Neuronal stem cell (in vitro differentiated cells): ENCODE measurements around the gene CCDC144A.
"Not testable (repeated sequence)": the region's sequence is repeated elsewhere in the genome, so short reads cannot be mapped to it uniquely, and the experiment has no call there.

Experiments used
- DNase-seq: peaks from one replicate; pipeline ENCODE4 v3.0.0-alpha.2; 2013; ENCODE audit warnings: low spot score
- H2AFZ ChIP-seq: one replicate; pipeline ENCODE4 v1.6.1; 2013; ENCODE audit warnings: mild to moderate bottlenecking, low read length, inconsistent platforms
- H2AK5ac ChIP-seq: 2 replicates; pipeline ENCODE4 v1.6.1; 2013; ENCODE audit warnings: low read depth, mild to moderate bottlenecking, inconsistent platforms, low read length, moderate library complexity, mixed read lengths
- H2BK120ac ChIP-seq: 2 replicates; pipeline ENCODE4 v1.6.1; 2013; ENCODE audit warnings: low read depth, mild to moderate bottlenecking, inconsistent platforms, low read length, moderate library complexity, mixed read lengths
- H2BK12ac ChIP-seq: one replicate; pipeline ENCODE4 v1.6.1; 2013; ENCODE audit warnings: low read length, inconsistent platforms
- H2BK15ac ChIP-seq: 2 replicates; pipeline ENCODE4 v1.6.1; 2013; ENCODE audit warnings: mild to moderate bottlenecking, low read length, inconsistent platforms, mixed read lengths
- H2BK5ac ChIP-seq: one replicate; pipeline ENCODE4 v1.6.1; 2013; ENCODE audit warnings: inconsistent platforms, mild to moderate bottlenecking, low read length, moderate library complexity
- H3K14ac ChIP-seq: one replicate; pipeline ENCODE4 v1.6.1; 2013; ENCODE audit warnings: low read length, inconsistent platforms
- H3K18ac ChIP-seq: 2 replicates; pipeline ENCODE4 v1.6.1; 2013; ENCODE audit warnings: low read length, inconsistent platforms
- H3K23ac ChIP-seq: 2 replicates; pipeline ENCODE4 v1.6.1; 2013; ENCODE audit warnings: low read depth, mild to moderate bottlenecking, mixed read lengths, low read length, inconsistent platforms; ENCODE audit not compliant: poor library complexity
- H3K27ac ChIP-seq: replicated peaks from 3 replicates; pipeline ENCODE4 v1.5.1; 2013; ENCODE audit warnings: low read length, inconsistent platforms
- H3K27me3 ChIP-seq, 3 experiments: 2 replicates each; pipeline ENCODE4 v1.6.1; 2013; ENCODE audit warnings: low read length in 3 of 3, mild to moderate bottlenecking in 2 of 3, inconsistent platforms in 1 of 3, low read depth in 1 of 3, mixed read lengths in 1 of 3, moderate library complexity in 1 of 3; ENCODE audit not compliant: control insufficient read depth in 3 of 3, insufficient read depth in 3 of 3
- H3K36me3 ChIP-seq, 2 donors: replicated peaks in 1 of 2; 2 replicates each; pipeline ENCODE4 v1.6.1; 2013; ENCODE audit warnings: low read length in 2 of 2; ENCODE audit not compliant: control insufficient read depth in 2 of 2, insufficient read depth in 2 of 2
- H3K4ac ChIP-seq: 2 replicates; pipeline ENCODE4 v1.6.1; 2013; ENCODE audit warnings: inconsistent platforms, mild to moderate bottlenecking, low read length, moderate library complexity
- H3K4me1 ChIP-seq, 2 donors: 1 replicate in 1 of 2; 2 replicates in 1 of 2; pipeline ENCODE4 v1.6.1; 2013; ENCODE audit warnings: low read length in 2 of 2, low read depth in 1 of 2; ENCODE audit not compliant: control insufficient read depth in 2 of 2, insufficient read depth in 1 of 2
- H3K4me2 ChIP-seq: one replicate; pipeline ENCODE4 v1.6.1; 2013; ENCODE audit warnings: mild to moderate bottlenecking, low read length, inconsistent platforms; ENCODE audit not compliant: insufficient read depth, poor library complexity, severe bottlenecking
- H3K4me3 ChIP-seq, 2 donors: 2 replicates each; pipeline ENCODE4 v1.5.1; 2013; ENCODE audit warnings: low read length in 2 of 2, mild to moderate bottlenecking in 2 of 2, inconsistent platforms in 1 of 2, moderate library complexity in 1 of 2
- H3K79me1 ChIP-seq: one replicate; pipeline ENCODE4 v1.6.1; 2013; ENCODE audit warnings: low read depth, mild to moderate bottlenecking, inconsistent platforms, low read length, moderate library complexity
- H3K9ac ChIP-seq: one replicate; pipeline ENCODE4 v1.6.1; 2013; ENCODE audit warnings: mild to moderate bottlenecking, low read depth, low read length, inconsistent platforms; ENCODE audit not compliant: poor library complexity
- H3K9me3 ChIP-seq, 2 donors: replicated peaks in 1 of 2; 2 replicates each; pipeline versions ENCODE3 to v1.6.1; 2013; ENCODE audit warnings: low read length in 2 of 2, mild to moderate bottlenecking in 2 of 2, inconsistent platforms in 1 of 2, low read depth in 1 of 2, mixed read lengths in 1 of 2, moderate library complexity in 1 of 2; ENCODE audit not compliant: control insufficient read depth in 2 of 2, insufficient read depth in 1 of 2
- H4K8ac ChIP-seq: one replicate; pipeline ENCODE4 v1.6.1; 2013; ENCODE audit warnings: low read depth, mild to moderate bottlenecking, inconsistent platforms, low read length, moderate library complexity
- H4K91ac ChIP-seq: one replicate; pipeline ENCODE4 v1.6.1; 2013; ENCODE audit warnings: low read length, low read depth, mild to moderate bottlenecking, inconsistent platforms; ENCODE audit not compliant: poor library complexity
- WGBS, 2 donors: extraction: QIAGEN DNeasy Blood & Tissue Kit; methylation state at CpG; one replicate each; pipeline ENCODE4 v1.1.7; 2013; ENCODE audit warnings: missing lambda C conversion rate in 2 of 2, mixed read lengths in 1 of 2; ENCODE audit not compliant: insufficient read length in 2 of 2, insufficient replicate concordance in 1 of 2; ENCODE audit errors: extremely low coverage in 2 of 2; 5-methylcytosine and 5-hydroxymethylcytosine counted together

Gene CCDC144A

GRCh38 chr17:16818821-16819683, 129.0 kb downstream of the CCDC144A start:
- H3K27me3 ChIP-seq, result peaks cover 0 to 3% (median 0%) of the 10 kb centered on the region in 3 experiments
- H3K4me1 ChIP-seq, result no peaks in the 10 kb centered on the region
- no peak for DNase-seq
- no CpG with 5 or more reads among the region's 23 CpGs for WGBS, 2 donors
- no peak overlapping the region for H2BK15ac ChIP-seq
- no peak overlapping the region for H2BK120ac ChIP-seq
- no peak overlapping the region for H2BK5ac ChIP-seq
- H3K4me2 ChIP-seq, result no peak overlapping the region
- no peak overlapping the region for H3K18ac ChIP-seq
- H3K4me3 ChIP-seq, result no peak overlapping the region
- no peak overlapping the region for H4K91ac ChIP-seq
- no peak overlapping the region for H3K14ac ChIP-seq
- no peak overlapping the region for H3K4ac ChIP-seq
- H3K79me1 ChIP-seq, result no peaks in the 10 kb centered on the region
- H4K8ac ChIP-seq, result no peak overlapping the region
- no peaks in the 10 kb centered on the region for H3K36me3 ChIP-seq
- no peak overlapping the region for H2AK5ac ChIP-seq
- no peak overlapping the region for H3K27ac ChIP-seq
- H3K9ac ChIP-seq, result no peak overlapping the region
- H3K9me3 ChIP-seq, result no peaks in the 10 kb centered on the region
- H3K23ac ChIP-seq, result no peak overlapping the region
- H2BK12ac ChIP-seq, result no peak overlapping the region
- no peak overlapping the region for H2AFZ ChIP-seq

- no peak overlapping the region for H3K4me2 ChIP-seq
- no peaks in the 10 kb centered on the region for H3K36me3 ChIP-seq
- WGBS, 2 donors, result no CpG with 5 or more reads among the region's 7 CpGs
- H3K27ac ChIP-seq, result no peak overlapping the region
- H4K8ac ChIP-seq, result no peak overlapping the region
- H2BK120ac ChIP-seq, result no peak overlapping the region
- DNase-seq, result no peak
- H2AFZ ChIP-seq, result no peak overlapping the region
- no peak overlapping the region for H3K4ac ChIP-seq
- H2AK5ac ChIP-seq, result no peak overlapping the region
- H3K4me3 ChIP-seq, result no peak overlapping the region
- H3K18ac ChIP-seq, result no peak overlapping the region
- H3K27me3 ChIP-seq, result no peaks in the 10 kb centered on the region
- H2BK15ac ChIP-seq, result no peak overlapping the region
- no peaks in the 10 kb centered on the region for H3K4me1 ChIP-seq
- no peak overlapping the region for H4K91ac ChIP-seq
- no peak overlapping the region for H3K14ac ChIP-seq
- no peak overlapping the region for H2BK12ac ChIP-seq
- no peak overlapping the region for H3K23ac ChIP-seq
- H2BK5ac ChIP-seq, result no peak overlapping the region
- H3K9ac ChIP-seq, result no peak overlapping the region
- no peaks in the 10 kb centered on the region for H3K9me3 ChIP-seq
- no peaks in the 10 kb centered on the region for H3K79me1 ChIP-seq
Observed at GRCh38 chr17:16820161-16820877, 130.3 kb downstream of the CCDC144A start.

DNA sequence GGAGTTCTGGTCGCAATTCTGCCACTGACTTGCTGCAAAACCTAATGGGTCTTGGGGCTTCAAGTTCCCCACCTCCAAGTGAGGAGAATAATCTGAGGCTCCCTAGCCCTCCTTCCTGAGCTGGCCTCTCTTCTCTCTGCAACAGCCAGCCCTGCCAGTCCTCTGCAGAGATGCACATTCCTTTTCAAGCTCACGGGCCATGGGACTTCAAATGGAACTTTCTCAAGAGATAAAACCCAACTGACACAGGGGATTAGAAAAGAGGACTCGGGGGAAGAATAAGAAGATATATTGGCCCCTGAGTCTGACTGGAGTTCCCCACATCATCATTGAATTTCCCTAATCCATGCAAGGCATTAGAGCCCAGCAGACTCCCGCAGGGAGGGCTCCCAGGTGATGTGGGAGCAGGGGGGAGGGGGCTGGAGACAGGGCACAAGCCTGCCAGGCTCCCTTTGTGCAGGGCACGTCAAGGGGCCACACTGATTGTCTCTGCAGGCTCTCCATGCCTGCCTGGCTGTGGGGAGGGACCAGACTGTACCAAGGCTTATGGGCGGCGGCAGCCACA, 131.0 kb downstream of the CCDC144A start:
- no peak for DNase-seq

DNA sequence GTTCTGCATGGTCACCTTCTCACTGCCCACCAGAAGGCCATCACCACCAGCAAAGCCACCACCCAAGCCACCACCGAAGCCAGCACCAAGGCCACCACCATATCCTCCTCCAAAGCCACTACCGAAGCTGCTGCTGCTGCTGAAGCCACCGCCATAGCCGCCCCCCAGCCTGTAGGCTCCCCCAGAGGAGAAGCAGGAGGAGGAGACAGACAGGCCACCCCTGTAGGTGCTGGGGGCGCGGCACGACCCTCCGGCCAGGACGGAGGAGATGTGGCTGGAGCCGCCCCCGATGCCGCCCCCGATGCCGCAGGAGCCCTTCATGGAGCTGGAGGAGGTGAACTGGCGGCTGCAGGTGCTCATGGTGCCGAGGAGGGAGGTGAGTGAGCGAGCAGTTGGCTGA, 132.1 kb downstream of the CCDC144A start:
- not testable (repeated sequence) for H3K9ac ChIP-seq, H3K27ac ChIP-seq, H3K79me1 ChIP-seq, H4K91ac ChIP-seq, H3K4me3 ChIP-seq, H3K4ac ChIP-seq, H2BK120ac ChIP-seq, H3K27me3 ChIP-seq, H4K8ac ChIP-seq, H3K18ac ChIP-seq, H2BK5ac ChIP-seq, H3K36me3 ChIP-seq, DNase-seq, H3K14ac ChIP-seq, H2BK12ac ChIP-seq, H3K4me1 ChIP-seq, H3K23ac ChIP-seq, H2BK15ac ChIP-seq, H2AK5ac ChIP-seq, H3K4me2 ChIP-seq, H2AFZ ChIP-seq, H3K9me3 ChIP-seq
- no CpG with 5 or more reads among the region's 17 CpGs for WGBS, 2 donors

More for the DNA sequence above, 131.0 kb downstream of the CCDC144A start:
- Histone ChIP-seq H3K27ac (no peak overlapping the region), H2BK12ac (no peak overlapping the region), H4K91ac (no peak overlapping the region), H2BK120ac (no peak overlapping the region), H4K8ac (no peak overlapping the region), H3K4ac (no peak overlapping the region), H3K9ac (no peak overlapping the region), H3K36me3 (no peaks in the 10 kb centered on the region), H3K23ac (no peak overlapping the region), H3K79me1 (no peaks in the 10 kb centered on the region), H3K18ac (no peak overlapping the region), H2BK5ac (no peak overlapping the region), H3K14ac (no peak overlapping the region), H3K9me3 (no peaks in the 10 kb centered on the region), H3K27me3 (no peaks in the 10 kb centered on the region), H2BK15ac (no peak overlapping the region), H2AK5ac (no peak overlapping the region), H3K4me1 (no peaks in the 10 kb centered on the region), H2AFZ (no peak overlapping the region), H3K4me3 (no peak overlapping the region), H3K4me2 (no peak overlapping the region)
- WGBS, 2 donors, result no CpG with 5 or more reads among the region's 7 CpGs
